CD14-positive monocyte (primary cell): ENCODE results near the gene CDK6. TPM values are rescaled to one million over a fixed set of nuclear protein-coding genes. Genes with fewer than 3 reads are reported as not detected.
A peak's percentile ranks its signal among the peaks of the same experiment; 100 is the strongest.

Experiments used
- DNase-seq, 3 donors: peaks; one replicate each; pipeline ENCODE4 v3.0.0-alpha.2; 2011 to 2022
- H2AFZ ChIP-seq: 2 replicates; pipeline ENCODE4 v1.6.0; 2012; ENCODE audit warnings: mild to moderate bottlenecking, low read depth, low read length, inconsistent platforms; ENCODE audit not compliant: insufficient read depth, poor library complexity, severe bottlenecking
- H3K27ac ChIP-seq, 2 donors: 1 replicate in 1 of 2; 2 replicates in 1 of 2; pipeline ENCODE4 v1.5.1; 2012 to 2013; ENCODE audit warnings: low read length in 2 of 2, control low read depth in 1 of 2, inconsistent platforms in 1 of 2, low read depth in 1 of 2, mild to moderate bottlenecking in 1 of 2
- H3K27me3 ChIP-seq, 2 donors: one replicate each; pipeline versions ENCODE4 v1.6.0 to v1.6.1; 2011 to 2013; ENCODE audit warnings: low read length in 2 of 2; ENCODE audit not compliant: control insufficient read depth in 2 of 2, insufficient read depth in 2 of 2
- H3K36me3 ChIP-seq, 2 donors: replicated peaks in 1 of 2; 1 replicate in 1 of 2; 2 replicates in 1 of 2; pipeline versions ENCODE4 v1.5.1 to v1.6.1; 2012 to 2013; ENCODE audit warnings: low read length in 2 of 2, control low read depth in 1 of 2, inconsistent platforms in 1 of 2, mild to moderate bottlenecking in 1 of 2; ENCODE audit not compliant: insufficient read depth in 2 of 2, control insufficient read depth in 1 of 2
- H3K4me1 ChIP-seq, 2 donors: 1 replicate in 1 of 2; 2 replicates in 1 of 2; pipeline versions ENCODE4 v1.5.1 to v1.6.1; 2012 to 2013; ENCODE audit warnings: low read length in 2 of 2, control low read depth in 1 of 2, inconsistent platforms in 1 of 2, mild to moderate bottlenecking in 1 of 2, moderate library complexity in 1 of 2; ENCODE audit not compliant: insufficient read depth in 2 of 2, control insufficient read depth in 1 of 2
- H3K4me2 ChIP-seq: replicated peaks from 2 replicates; pipeline ENCODE3; 2012; ENCODE audit warnings: low read length, moderate library complexity, mild to moderate bottlenecking; ENCODE audit not compliant: poor library complexity, severe bottlenecking; ENCODE audit errors: extremely low read depth
- H3K4me3 ChIP-seq, 3 experiments: fragments of 200-600 bp in 1 of 3; sonication (generic) in 1 of 3; replicated peaks in 1 of 3; 1 replicate in 2 of 3; 2 replicates in 1 of 3; pipeline ENCODE4 v1.5.1; 2011 to 2013; ENCODE audit warnings: low read length in 3 of 3, mild to moderate bottlenecking in 3 of 3, control low read depth in 2 of 3, low read depth in 2 of 3, inconsistent platforms in 1 of 3, moderate library complexity in 1 of 3
- H3K79me2 ChIP-seq: 2 replicates; pipeline ENCODE4 v1.6.0; 2012; ENCODE audit warnings: mild to moderate bottlenecking, control low read depth, inconsistent platforms, low read length, moderate library complexity; ENCODE audit not compliant: insufficient read depth
- H3K9ac ChIP-seq: 2 replicates; pipeline ENCODE4 v1.6.0; 2017; ENCODE audit warnings: low read length, mild to moderate bottlenecking; ENCODE audit not compliant: insufficient read depth, poor library complexity, severe bottlenecking
- H3K9me3 ChIP-seq, 2 donors: replicated peaks in 1 of 2; 1 replicate in 1 of 2; 2 replicates in 1 of 2; pipeline versions ENCODE4 v1.5.1 to v1.6.1; 2012 to 2013; ENCODE audit warnings: low read length in 2 of 2, control low read depth in 1 of 2; ENCODE audit not compliant: control insufficient read depth in 1 of 2, insufficient read depth in 1 of 2
- H4K20me1 ChIP-seq: 2 replicates; pipeline ENCODE4 v1.6.0; 2012; ENCODE audit warnings: mild to moderate bottlenecking, low read length, control low read depth, moderate library complexity; ENCODE audit not compliant: insufficient read depth
- H3K27ac Mint-ChIP-seq, 7 donors: one replicate each; pipeline ENCODE4 v1.8.0; 2020; ENCODE audit warnings: mild to moderate bottlenecking in 7 of 7, mixed read lengths in 7 of 7, moderate library complexity in 6 of 7, inconsistent platforms in 2 of 7
- H3K27me3 Mint-ChIP-seq, 3 donors: one replicate each; pipeline ENCODE4 v1.8.0; 2021 to 2022; ENCODE audit warnings: low read depth in 3 of 3, mild to moderate bottlenecking in 3 of 3, mixed read lengths in 3 of 3, moderate library complexity in 3 of 3, inconsistent platforms in 1 of 3
- H3K36me3 Mint-ChIP-seq, 2 donors: one replicate each; pipeline ENCODE4 v1.8.0; 2020; ENCODE audit warnings: mixed read lengths in 2 of 2, inconsistent platforms in 1 of 2, mild to moderate bottlenecking in 1 of 2
- H3K4me1 Mint-ChIP-seq: one replicate; pipeline ENCODE4 v1.8.0; 2020; ENCODE audit warnings: mild to moderate bottlenecking, mixed read lengths
- H3K4me3 Mint-ChIP-seq, 2 donors: one replicate each; pipeline ENCODE4 v1.8.0; 2020; ENCODE audit warnings: mild to moderate bottlenecking in 2 of 2, mixed read lengths in 2 of 2, moderate library complexity in 1 of 2
- H3K9me3 Mint-ChIP-seq, 7 donors: one replicate each; pipeline ENCODE4 v1.8.0; 2020 to 2022; ENCODE audit warnings: mixed read lengths in 7 of 7, mild to moderate bottlenecking in 6 of 7, moderate library complexity in 6 of 7, inconsistent platforms in 2 of 7
- WGBS: methylation state at CpG from one replicate; pipeline ENCODE4 v1.1.5; 2013; ENCODE audit warnings: missing lambda C conversion rate; ENCODE audit not compliant: insufficient coverage; 5-methylcytosine and 5-hydroxymethylcytosine counted together
- intact Hi-C, 2 donors: fragments of 100-400 bp; cut with micrococcal nuclease; formaldehyde crosslinking; loops; one replicate each; pipeline versions ENCODE4 v1.15.0 to v1.15.1; 2023
- polyA plus RNA-seq, 3 donors: library from polyadenylated mRNA; depleted of rRNA in 1 of 3; unstranded in 2 of 3; stranded (reverse) in 1 of 3; fragments of 300-500 nt in 2 of 3; fragments of >200 nt in 1 of 3; fragmentation: Illumina TruSeq in 2 of 3; gene quantifications; 1 replicate in 2 of 3; 2 replicates in 1 of 3; pipeline ENCODE4 v1.2.3, GENCODE V29; 2012 to 2021
- TF ChIP-seq, protein P1 (sequence below): fragments of 200-600 bp; IDR thresholded peaks from one replicate; pipeline ENCODE4 v1.8.0; 2022; ENCODE audit warnings: antibody characterized with exemption, mild to moderate bottlenecking

CDK6 gene
- polyA plus RNA-seq, 3 donors, result 3.4 to 4.3 (median 3.8) TPM

DNA sequence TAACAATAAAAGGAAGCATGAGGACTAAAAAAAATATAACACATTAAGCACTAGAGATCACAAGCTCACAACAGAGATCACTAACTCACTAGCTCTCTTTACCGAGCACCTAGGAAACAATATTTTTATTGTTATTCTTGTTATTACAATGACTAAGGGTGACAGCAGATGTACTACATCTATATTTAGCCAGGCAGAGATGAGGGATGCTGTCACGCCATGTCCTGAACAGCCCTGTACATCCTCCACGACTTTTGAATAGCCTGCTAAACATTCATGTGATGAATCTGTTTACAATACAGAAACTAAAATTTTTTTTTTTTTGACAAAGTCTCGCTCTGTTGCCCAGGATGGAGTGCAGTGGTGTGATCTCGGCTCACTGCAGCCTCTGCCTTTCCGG lies 268.9 kb downstream of the CDK6 start:
- no peaks in the 10 kb centered on the region for H3K79me2 ChIP-seq
- Mint-ChIP-seq H3K36me3 (peaks cover 64 to 85% of the 10 kb centered on the region in 2 donors), H3K4me1 (peaks cover 9% of the 10 kb centered on the region), H3K9me3 (no peaks in the 10 kb centered on the region), H3K4me3 (no peak overlapping the region), H3K27ac (no peak overlapping the region), H3K27me3 (no peaks in the 10 kb centered on the region)
- H3K27me3 ChIP-seq, result no peaks in the 10 kb centered on the region
- peaks cover 0 to 4% of the 10 kb centered on the region in 2 donors for H3K4me1 ChIP-seq
- H3K9me3 ChIP-seq, result no peaks in the 10 kb centered on the region
- H3K4me3 ChIP-seq, result no peak overlapping the region
- peaks cover 56 to 93% of the 10 kb centered on the region in 2 donors for H3K36me3 ChIP-seq
- no peak overlapping the region for H3K27ac ChIP-seq
- no peak overlapping the region for H3K9ac ChIP-seq
- H2AFZ ChIP-seq, result no peak overlapping the region
- TF ChIP-seq, protein P1, sequence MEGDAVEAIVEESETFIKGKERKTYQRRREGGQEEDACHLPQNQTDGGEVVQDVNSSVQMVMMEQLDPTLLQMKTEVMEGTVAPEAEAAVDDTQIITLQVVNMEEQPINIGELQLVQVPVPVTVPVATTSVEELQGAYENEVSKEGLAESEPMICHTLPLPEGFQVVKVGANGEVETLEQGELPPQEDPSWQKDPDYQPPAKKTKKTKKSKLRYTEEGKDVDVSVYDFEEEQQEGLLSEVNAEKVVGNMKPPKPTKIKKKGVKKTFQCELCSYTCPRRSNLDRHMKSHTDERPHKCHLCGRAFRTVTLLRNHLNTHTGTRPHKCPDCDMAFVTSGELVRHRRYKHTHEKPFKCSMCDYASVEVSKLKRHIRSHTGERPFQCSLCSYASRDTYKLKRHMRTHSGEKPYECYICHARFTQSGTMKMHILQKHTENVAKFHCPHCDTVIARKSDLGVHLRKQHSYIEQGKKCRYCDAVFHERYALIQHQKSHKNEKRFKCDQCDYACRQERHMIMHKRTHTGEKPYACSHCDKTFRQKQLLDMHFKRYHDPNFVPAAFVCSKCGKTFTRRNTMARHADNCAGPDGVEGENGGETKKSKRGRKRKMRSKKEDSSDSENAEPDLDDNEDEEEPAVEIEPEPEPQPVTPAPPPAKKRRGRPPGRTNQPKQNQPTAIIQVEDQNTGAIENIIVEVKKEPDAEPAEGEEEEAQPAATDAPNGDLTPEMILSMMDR, result no peak
- no peaks in the 10 kb centered on the region for H4K20me1 ChIP-seq
- DNase-seq, result no peak
- WGBS, result 97% methylated on average over 4 of the region's 6 CpGs
- intact Hi-C loops, result no loop called here
- H3K4me2 ChIP-seq, result no peak overlapping the region

DNA sequence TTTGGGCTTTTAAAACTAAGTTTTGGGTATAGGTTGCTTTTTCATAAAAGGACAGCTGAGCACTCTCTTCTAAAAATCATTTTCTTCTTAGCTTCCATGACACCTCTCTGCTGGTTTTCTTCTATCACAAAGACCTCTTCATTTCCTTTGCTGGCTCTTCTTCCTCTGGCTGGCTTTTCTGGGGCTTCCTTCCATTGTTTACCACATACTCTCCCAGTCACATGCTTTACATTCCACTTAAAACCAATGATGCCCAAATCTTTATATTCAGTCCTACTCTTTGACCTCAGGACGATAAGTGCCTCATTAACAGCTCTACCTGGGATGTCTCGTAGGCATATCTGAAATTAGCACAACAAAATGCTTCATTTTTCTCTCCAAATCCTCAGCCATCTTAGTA lies 273.0 kb downstream of the CDK6 start:
- Histone ChIP-seq H2AFZ (no peak overlapping the region), H3K9me3 (no peaks in the 10 kb centered on the region), H3K4me3 (no peak overlapping the region), H3K4me2 (no peak overlapping the region), H3K36me3 (peaks cover 54 to 88% of the 10 kb centered on the region in 2 donors), H3K27me3 (no peaks in the 10 kb centered on the region), H3K4me1 (no peaks in the 10 kb centered on the region), H3K9ac (no peak overlapping the region), H3K79me2 (no peaks in the 10 kb centered on the region), H4K20me1 (no peaks in the 10 kb centered on the region), H3K27ac (no peak overlapping the region)
- Mint-ChIP-seq H3K4me3 (no peak overlapping the region), H3K4me1 (no peaks in the 10 kb centered on the region), H3K9me3 (no peaks in the 10 kb centered on the region), H3K27me3 (no peaks in the 10 kb centered on the region), H3K27ac (peak overlapping the region in 1 of 7 donors; percentile 12), H3K36me3 (peaks cover 56 to 73% of the 10 kb centered on the region in 2 donors)
- 100% methylated on average over 2 of the region's 2 CpGs for WGBS
- intact Hi-C loops, result no loop called here
- no peak for DNase-seq
- TF ChIP-seq, protein P1, result no peak
